H1 (cell line): ENCODE measurements around the gene ATP11A.

Source experiments
- CTCF ChIP-seq, 3 experiments: IDR thresholded peaks; 1 replicate in 2 of 3; 2 replicates in 1 of 3; pipeline versions ENCODE4 v1.5.1 to v1.6.1; 2011; ENCODE audit warnings: low read length in 3 of 3, mild to moderate bottlenecking in 3 of 3, inconsistent platforms in 2 of 3, low read depth in 1 of 3, moderate library complexity in 1 of 3; ENCODE audit not compliant: insufficient read depth in 1 of 3; ENCODE audit errors: control extremely low read depth in 1 of 3
- TAF1 ChIP-seq: IDR thresholded peaks from 2 replicates; pipeline ENCODE4 v1.6.1; 2011; ENCODE audit warnings: mild to moderate bottlenecking, low read depth, low read length

- TF ChIP-seq TAF1 (no peak), CTCF (IDR thresholded peaks at IDR 0.05; ENCODE audit: control extremely low read depth in 1 of 3, insufficient read depth in 1 of 3, low read depth in 1 of 3, low read length in 3 of 3) (no peak)
Observed at GRCh38 chr13:112683581-112683980, 6.3 kb upstream of the ATP11A start.
